Upper lobe of left lung (tissue), 4 donors: ENCODE data around the gene CBR1.

Experiments used
- EP300 ChIP-seq, 4 donors: sonication (generic); formaldehyde crosslinking; IDR thresholded peaks; one replicate each; pipeline ENCODE4 v1.5.1; 2017; ENCODE audit warnings: antibody characterized with exemption in 4 of 4, control low read depth in 2 of 4
- POLR2A ChIP-seq, 4 donors: fragments of 450-650 bp; IDR thresholded peaks; one replicate each; pipeline ENCODE4 v1.5.1; 2016 to 2017; ENCODE audit warnings: antibody characterized with exemption in 4 of 4, mild to moderate bottlenecking in 2 of 4
- TF ChIP-seq, protein P1 (sequence below), 6 experiments: fragments of 450-650 bp in 4 of 6; fragments of 200-600 bp in 2 of 6; sonication (generic) in 2 of 6; IDR thresholded peaks; one replicate each; pipeline ENCODE4 v1.5.1; 2016 to 2019; ENCODE audit warnings: antibody characterized with exemption in 6 of 6

DNA sequence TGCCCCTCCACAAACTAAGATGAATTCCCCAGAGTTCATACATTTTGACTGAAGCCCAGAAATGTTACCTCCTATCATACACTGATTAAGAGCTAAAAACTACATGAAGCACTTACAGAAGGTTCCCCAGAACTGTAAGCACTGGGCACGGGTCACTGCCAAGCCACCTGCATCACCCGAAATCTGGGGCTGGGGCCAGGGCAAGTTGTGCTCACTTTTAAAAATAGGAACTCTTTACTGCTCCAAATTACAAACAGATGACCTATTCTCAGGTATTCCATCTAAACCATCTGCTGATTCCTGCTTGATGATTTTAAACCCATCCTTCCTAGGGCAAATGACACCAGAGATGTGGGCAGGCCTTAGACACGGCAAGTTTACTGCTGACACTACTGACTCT is 14.3 kb upstream of the CBR1 start:
- TF ChIP-seq, protein P1, sequence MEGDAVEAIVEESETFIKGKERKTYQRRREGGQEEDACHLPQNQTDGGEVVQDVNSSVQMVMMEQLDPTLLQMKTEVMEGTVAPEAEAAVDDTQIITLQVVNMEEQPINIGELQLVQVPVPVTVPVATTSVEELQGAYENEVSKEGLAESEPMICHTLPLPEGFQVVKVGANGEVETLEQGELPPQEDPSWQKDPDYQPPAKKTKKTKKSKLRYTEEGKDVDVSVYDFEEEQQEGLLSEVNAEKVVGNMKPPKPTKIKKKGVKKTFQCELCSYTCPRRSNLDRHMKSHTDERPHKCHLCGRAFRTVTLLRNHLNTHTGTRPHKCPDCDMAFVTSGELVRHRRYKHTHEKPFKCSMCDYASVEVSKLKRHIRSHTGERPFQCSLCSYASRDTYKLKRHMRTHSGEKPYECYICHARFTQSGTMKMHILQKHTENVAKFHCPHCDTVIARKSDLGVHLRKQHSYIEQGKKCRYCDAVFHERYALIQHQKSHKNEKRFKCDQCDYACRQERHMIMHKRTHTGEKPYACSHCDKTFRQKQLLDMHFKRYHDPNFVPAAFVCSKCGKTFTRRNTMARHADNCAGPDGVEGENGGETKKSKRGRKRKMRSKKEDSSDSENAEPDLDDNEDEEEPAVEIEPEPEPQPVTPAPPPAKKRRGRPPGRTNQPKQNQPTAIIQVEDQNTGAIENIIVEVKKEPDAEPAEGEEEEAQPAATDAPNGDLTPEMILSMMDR (IDR thresholded peaks at IDR 0.05), result no peak
- TF ChIP-seq POLR2A (IDR thresholded peaks at IDR 0.05) (no peak), EP300 (IDR thresholded peaks at IDR 0.05) (no peak)
